ENCODE measurements around the gene SNRK. TPM values are rescaled to one million over a fixed set of nuclear protein-coding genes. Genes with fewer than 3 reads are reported as not detected.

The SNRK gene
- total and polyA plus RNA-seq, 2 experiments from 2014 or later: 5.5 to 18.8 TPM

DNA sequence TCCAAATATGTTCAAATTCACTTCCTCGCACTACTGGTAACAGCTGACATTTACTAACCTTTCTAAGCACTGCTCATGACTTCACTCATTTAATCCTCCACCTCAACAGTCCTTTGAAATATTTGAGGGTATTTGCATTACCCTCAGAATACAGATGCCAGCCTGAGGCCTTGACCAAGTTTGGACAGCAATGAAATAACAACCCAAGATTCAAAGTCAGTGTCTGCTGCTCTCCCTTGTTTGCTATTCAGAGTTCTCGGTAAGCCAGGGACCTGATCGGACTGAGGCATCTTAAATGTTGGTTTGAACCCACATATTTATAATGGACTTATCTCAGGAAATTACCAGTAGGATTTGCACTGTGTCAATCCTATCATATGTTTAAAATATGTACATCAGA is 19.9 kb upstream of the SNRK start (continued):
- no peak for TF ChIP-seq ETS1 (IDR thresholded peaks at IDR 0.05)

GRCh38 chr3:43266995-43267394 is 19.3 kb upstream of the SNRK start:
- DNase-seq (ENCODE audit: low spot score): no peak
- Mint-ChIP-seq H3K9me3 (no peaks in the 10 kb centered on the region), H3K4me3 (no peak overlapping the region)

More at GRCh38 chr3:43266995-43267394, 19.3 kb upstream of the SNRK start:
- Histone ChIP-seq H3K9me2 (ENCODE audit: insufficient read depth) (no peaks in the 10 kb centered on the region), H3K27me3 (ENCODE audit: insufficient read depth) (no peaks in the 10 kb centered on the region), H4K20me1 (replicated peaks; ENCODE audit: insufficient read depth) (no peaks in the 10 kb centered on the region), H3F3A (replicated peaks; ENCODE audit: low read depth) (no peaks in the 10 kb centered on the region), H3K36me3 (ENCODE audit: insufficient read depth) (no peaks in the 10 kb centered on the region), H2AFZ (no peak overlapping the region), H3K79me2 (replicated peaks; ENCODE audit: insufficient read depth) (no peaks in the 10 kb centered on the region), H3K27ac (ENCODE audit: low read depth) (no peak overlapping the region), H3K4me2 (no peak overlapping the region), H3K4me1 (ENCODE audit: insufficient read depth) (no peaks in the 10 kb centered on the region), H3K4me3 (no peak overlapping the region)
- Mint-ChIP-seq H3K27ac (no peak overlapping the region), H3K4me1 (no peaks in the 10 kb centered on the region), H3K36me3 (ENCODE audit: low read depth) (no peaks in the 10 kb centered on the region), H3K27me3 (ENCODE audit: insufficient read depth, low read depth, poor library complexity) (no peaks in the 10 kb centered on the region)
- TF ChIP-seq ETS1 (IDR thresholded peaks at IDR 0.05) (no peak), EZH2phosphoT487 (IDR thresholded peaks at IDR 0.05; ENCODE audit: unreplicated experiment) (no peak), REST (IDR thresholded peaks at IDR 0.05; ENCODE audit: unreplicated experiment) (no peak)
- TF ChIP-seq, protein P1, sequence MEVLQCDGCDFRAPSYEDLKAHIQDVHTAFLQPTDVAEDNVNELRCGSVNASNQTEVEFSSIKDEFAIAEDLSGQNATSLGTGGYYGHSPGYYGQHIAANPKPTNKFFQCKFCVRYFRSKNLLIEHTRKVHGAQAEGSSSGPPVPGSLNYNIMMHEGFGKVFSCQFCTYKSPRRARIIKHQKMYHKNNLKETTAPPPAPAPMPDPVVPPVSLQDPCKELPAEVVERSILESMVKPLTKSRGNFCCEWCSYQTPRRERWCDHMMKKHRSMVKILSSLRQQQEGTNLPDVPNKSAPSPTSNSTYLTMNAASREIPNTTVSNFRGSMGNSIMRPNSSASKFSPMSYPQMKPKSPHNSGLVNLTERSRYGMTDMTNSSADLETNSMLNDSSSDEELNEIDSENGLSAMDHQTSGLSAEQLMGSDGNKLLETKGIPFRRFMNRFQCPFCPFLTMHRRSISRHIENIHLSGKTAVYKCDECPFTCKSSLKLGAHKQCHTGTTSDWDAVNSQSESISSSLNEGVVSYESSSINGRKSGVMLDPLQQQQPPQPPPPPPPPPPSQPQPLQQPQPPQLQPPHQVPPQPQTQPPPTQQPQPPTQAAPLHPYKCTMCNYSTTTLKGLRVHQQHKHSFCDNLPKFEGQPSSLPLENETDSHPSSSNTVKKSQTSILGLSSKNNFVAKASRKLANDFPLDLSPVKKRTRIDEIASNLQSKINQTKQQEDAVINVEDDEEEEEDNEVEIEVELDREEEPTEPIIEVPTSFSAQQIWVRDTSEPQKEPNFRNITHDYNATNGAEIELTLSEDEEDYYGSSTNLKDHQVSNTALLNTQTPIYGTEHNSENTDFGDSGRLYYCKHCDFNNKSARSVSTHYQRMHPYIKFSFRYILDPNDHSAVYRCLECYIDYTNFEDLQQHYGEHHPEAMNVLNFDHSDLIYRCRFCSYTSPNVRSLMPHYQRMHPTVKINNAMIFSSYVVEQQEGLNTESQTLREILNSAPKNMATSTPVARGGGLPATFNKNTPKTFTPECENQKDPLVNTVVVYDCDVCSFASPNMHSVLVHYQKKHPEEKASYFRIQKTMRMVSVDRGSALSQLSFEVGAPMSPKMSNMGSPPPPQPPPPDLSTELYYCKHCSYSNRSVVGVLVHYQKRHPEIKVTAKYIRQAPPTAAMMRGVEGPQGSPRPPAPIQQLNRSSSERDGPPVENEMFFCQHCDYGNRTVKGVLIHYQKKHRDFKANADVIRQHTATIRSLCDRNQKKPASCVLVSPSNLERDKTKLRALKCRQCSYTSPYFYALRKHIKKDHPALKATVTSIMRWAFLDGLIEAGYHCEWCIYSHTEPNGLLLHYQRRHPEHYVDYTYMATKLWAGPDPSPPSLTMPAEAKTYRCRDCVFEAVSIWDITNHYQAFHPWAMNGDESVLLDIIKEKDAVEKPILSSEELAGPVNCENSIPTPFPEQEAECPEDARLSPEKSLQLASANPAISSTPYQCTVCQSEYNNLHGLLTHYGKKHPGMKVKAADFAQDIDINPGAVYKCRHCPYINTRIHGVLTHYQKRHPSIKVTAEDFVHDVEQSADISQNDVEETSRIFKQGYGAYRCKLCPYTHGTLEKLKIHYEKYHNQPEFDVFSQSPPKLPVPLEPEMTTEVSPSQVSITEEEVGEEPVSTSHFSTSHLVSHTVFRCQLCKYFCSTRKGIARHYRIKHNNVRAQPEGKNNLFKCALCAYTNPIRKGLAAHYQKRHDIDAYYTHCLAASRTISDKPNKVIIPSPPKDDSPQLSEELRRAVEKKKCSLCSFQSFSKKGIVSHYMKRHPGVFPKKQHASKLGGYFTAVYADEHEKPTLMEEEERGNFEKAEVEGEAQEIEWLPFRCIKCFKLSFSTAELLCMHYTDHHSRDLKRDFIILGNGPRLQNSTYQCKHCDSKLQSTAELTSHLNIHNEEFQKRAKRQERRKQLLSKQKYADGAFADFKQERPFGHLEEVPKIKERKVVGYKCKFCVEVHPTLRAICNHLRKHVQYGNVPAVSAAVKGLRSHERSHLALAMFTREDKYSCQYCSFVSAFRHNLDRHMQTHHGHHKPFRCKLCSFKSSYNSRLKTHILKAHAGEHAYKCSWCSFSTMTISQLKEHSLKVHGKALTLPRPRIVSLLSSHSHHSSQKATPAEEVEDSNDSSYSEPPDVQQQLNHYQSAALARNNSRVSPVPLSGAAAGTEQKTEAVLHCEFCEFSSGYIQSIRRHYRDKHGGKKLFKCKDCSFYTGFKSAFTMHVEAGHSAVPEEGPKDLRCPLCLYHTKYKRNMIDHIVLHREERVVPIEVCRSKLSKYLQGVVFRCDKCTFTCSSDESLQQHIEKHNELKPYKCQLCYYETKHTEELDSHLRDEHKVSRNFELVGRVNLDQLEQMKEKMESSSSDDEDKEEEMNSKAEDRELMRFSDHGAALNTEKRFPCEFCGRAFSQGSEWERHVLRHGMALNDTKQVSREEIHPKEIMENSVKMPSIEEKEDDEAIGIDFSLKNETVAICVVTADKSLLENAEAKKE (CRISPR knock-in tag; IDR thresholded peaks at IDR 0.05): no peak
- ATAC-seq: no peak

Data from GM23338 (cell line).